GM18505 (cell line): Measurements from ENCODE around the gene PTPN13.

ENCODE experiments used
- ATAC-seq: cut with Tn5 transposase; IDR thresholded peaks from one replicate; pipeline ENCODE4 v1.9.1; 2021; ENCODE audit not compliant: unreplicated experiment
- POLR2A ChIP-seq: IDR thresholded peaks from 4 replicates; pipeline ENCODE4 v1.6.1; 2011; ENCODE audit warnings: borderline replicate concordance; ENCODE audit not compliant: insufficient read depth, insufficient read length; ENCODE audit errors: extremely low read depth

The PTPN13 gene

GRCh38 chr4:86840858-86841257 lies 246.7 kb downstream of the PTPN13 start:
- no peak for ATAC-seq
- TF ChIP-seq POLR2A = no peak

- ATAC-seq = no peak
- no peak for TF ChIP-seq POLR2A
These were observed 247.2 kb downstream of the PTPN13 start for GRCh38 chr4:86841309-86841708.

- ATAC-seq = no peak
- TF ChIP-seq POLR2A = no peak
These were observed 251.5 kb downstream of the PTPN13 start for GRCh38 chr4:86845593-86845992.

DNA sequence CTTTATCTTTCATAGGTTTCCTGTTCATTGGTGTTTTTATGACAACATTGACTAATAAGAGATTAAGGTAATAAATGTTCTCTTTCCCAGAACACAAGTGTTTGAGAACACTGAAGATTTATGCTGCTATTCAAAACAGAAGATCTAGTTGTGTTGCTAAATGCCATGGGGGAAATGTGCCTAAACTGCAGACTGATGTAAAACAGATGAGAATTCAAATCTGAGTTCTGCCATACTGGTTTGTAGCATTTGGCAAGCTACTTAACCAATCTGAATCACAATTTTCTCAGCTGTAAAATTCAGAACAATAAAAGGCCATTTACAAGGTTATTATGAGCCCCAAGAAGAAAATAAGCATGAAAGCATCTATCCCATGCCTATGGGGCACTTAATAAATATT lies 252.8 kb downstream of the PTPN13 start:
- no peak for ATAC-seq
- no peak for TF ChIP-seq POLR2A

DNA sequence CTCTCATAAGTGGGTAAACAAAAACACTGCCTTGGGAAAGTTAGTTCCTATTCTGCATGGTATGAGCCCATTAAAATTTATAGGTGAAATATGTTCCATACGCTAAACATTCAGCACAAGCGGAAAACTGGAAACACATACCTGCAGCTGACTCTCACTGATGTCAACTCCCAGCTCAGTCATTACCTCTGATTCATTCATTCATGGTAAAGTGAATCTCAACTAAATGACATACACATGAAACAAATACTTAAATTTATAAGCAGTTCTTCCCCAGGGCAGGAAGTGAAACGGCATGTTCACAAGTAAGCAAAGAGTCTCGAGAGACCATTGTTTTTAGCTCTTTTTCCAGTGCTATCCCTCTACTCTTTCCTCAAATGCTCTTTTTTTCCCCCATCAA lies 253.5 kb downstream of the PTPN13 start:
- TF ChIP-seq POLR2A = no peak
- ATAC-seq = no peak

DNA sequence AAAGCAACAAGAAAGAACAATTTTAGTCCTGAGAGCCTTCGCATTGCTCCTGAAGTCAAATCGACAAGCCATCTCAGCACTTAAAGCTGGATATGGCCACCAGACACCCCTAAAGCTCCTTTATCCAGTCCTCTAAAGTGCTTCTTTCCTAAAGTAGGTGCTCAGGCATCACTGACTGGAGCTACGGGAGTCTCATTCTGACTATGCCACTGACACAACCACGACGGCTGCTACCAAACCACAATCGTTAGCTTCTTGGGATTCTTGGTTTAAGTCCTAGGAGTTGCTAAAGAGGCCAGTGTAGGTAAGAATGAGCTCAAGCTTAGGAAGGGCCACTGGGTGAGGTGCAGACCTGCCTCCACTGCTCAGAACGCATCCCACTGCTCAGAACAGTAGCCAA lies 254.0 kb downstream of the PTPN13 start:
- no peak for TF ChIP-seq POLR2A

DNA sequence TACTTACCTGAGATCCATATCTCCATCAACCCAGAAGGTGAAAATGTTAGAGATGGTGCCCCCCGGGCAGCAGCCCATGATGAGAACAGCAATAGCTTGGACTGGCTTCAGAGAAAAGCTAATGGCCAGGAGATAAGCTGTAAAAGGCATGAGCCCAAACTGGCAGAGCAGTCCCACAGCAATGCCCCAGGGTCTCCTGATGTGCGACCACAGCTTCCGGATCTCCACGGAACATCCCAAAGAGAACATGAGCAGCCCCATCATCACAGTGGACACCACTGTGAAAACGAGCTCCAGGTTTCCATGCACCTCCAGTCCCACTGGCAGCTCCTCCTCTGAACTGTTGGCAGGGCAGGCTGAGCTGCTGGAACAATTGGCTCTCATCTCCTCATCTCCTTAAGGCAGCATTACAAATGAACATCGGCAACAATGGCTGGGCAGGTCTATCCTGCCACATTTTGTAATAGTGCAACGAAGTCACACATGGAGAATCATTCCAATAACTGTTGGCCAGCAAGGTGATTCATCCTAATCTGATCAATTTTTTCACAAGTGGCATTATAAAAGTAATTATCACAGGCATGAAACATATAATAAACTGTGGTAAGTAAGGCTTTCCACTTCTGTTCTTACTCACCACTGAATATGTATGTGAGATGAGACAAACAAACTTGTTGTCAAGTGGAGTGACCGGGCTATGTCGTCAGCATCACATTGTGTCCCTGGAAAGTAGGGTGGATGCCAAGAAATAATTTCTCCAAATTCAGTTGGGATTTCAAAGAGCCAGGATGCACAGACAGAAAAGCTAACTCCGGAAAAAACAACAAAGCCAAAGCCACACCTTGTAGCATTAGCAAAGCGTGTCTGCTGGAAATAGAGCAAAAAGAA lies 254.9 kb downstream of the PTPN13 start, which contains the start of gene SLC10A6:
Gene SLC10A6 (minus strand): TSS at position 653 of the 888 bp plus-strand sequence. CDS start 269 bp downstream, at position 384.
- no peak for ATAC-seq
- no peak for TF ChIP-seq POLR2A

More for the DNA sequence above, 254.0 kb downstream of the PTPN13 start:
- no peak for ATAC-seq

- TF ChIP-seq POLR2A = no peak
- ATAC-seq = no peak
These were observed 259.1 kb downstream of the PTPN13 start for GRCh38 chr4:86853209-86853608.

DNA sequence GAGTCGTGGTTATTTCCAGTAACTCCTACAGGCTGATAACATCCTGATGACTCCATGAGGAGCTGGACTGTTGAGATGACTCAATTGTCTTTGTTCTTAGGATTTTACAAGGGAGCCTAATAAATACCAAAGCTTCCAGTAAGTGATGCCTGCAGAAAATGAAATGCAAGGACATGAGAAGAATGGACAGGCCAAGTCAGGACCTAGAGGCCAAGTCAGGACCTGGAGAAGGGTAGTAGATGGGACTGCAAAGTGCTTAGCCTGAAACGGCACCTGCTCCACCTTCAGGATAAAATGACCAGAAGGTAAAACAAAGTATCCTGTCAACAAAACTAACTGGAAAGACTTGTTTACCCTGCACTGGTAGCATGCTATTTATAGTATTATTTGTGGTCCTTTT lies 261.5 kb downstream of the PTPN13 start:
- no peak for TF ChIP-seq POLR2A
- ATAC-seq = no peak

GRCh38 chr4:86856896-86857295 lies 262.8 kb downstream of the PTPN13 start:
- TF ChIP-seq POLR2A = no peak
- ATAC-seq = no peak

- no peak for ATAC-seq
- TF ChIP-seq POLR2A = no peak
These were observed 263.4 kb downstream of the PTPN13 start for GRCh38 chr4:86857341-86858052.
